Nephron (organoid): ENCODE data around the gene ZC3H7A.
"Not testable (repeated sequence)": the region's sequence is repeated elsewhere in the genome, so short reads cannot be mapped to it uniquely, and the experiment has no call there.

ENCODE experiments used
- H3K27ac Mint-ChIP-seq, 3 experiments: 2 replicates each; pipeline ENCODE4 v1.8.0; 2020; ENCODE audit warnings: mixed read lengths in 3 of 3, mild to moderate bottlenecking in 2 of 3, moderate library complexity in 1 of 3
- H3K27me3 Mint-ChIP-seq: 2 replicates; pipeline ENCODE4 v1.8.0; 2021; ENCODE audit warnings: low read depth, mild to moderate bottlenecking, moderate library complexity, mixed read lengths
- H3K36me3 Mint-ChIP-seq: 2 replicates; pipeline ENCODE4 v1.8.0; 2020; ENCODE audit warnings: low read depth, mixed read lengths
- H3K4me1 Mint-ChIP-seq: 2 replicates; pipeline ENCODE4 v1.8.0; 2020; ENCODE audit warnings: mixed read lengths
- H3K4me3 Mint-ChIP-seq, 3 experiments: 2 replicates each; pipeline ENCODE4 v1.8.0; 2020; ENCODE audit warnings: mild to moderate bottlenecking in 3 of 3, mixed read lengths in 3 of 3, moderate library complexity in 2 of 3
- H3K9me3 Mint-ChIP-seq: 2 replicates; pipeline ENCODE4 v1.8.0; 2020; ENCODE audit warnings: mixed read lengths
- TF ChIP-seq, protein P1 (sequence below), 3 experiments: fragments of 200-600 bp; sonication (generic); IDR thresholded peaks; one replicate each; pipeline ENCODE4 v1.5.0; 2021; ENCODE audit warnings: antibody characterized with exemption in 3 of 3; ENCODE audit not compliant: unreplicated experiment in 3 of 3

Gene ZC3H7A

GRCh38 chr16:11836650-11837244 lies 39.7 kb upstream of the ZC3H7A start:
- Mint-ChIP-seq H3K36me3 (peaks cover 49% of the 10 kb centered on the region), H3K4me3 (no peak overlapping the region), H3K9me3 (no peaks in the 10 kb centered on the region), H3K4me1 (peaks cover 16% of the 10 kb centered on the region), H3K27me3 (no peaks in the 10 kb centered on the region), H3K27ac (peak overlapping the region in 2 of 3 experiments; percentile 32 to 47)
- TF ChIP-seq, protein P1, sequence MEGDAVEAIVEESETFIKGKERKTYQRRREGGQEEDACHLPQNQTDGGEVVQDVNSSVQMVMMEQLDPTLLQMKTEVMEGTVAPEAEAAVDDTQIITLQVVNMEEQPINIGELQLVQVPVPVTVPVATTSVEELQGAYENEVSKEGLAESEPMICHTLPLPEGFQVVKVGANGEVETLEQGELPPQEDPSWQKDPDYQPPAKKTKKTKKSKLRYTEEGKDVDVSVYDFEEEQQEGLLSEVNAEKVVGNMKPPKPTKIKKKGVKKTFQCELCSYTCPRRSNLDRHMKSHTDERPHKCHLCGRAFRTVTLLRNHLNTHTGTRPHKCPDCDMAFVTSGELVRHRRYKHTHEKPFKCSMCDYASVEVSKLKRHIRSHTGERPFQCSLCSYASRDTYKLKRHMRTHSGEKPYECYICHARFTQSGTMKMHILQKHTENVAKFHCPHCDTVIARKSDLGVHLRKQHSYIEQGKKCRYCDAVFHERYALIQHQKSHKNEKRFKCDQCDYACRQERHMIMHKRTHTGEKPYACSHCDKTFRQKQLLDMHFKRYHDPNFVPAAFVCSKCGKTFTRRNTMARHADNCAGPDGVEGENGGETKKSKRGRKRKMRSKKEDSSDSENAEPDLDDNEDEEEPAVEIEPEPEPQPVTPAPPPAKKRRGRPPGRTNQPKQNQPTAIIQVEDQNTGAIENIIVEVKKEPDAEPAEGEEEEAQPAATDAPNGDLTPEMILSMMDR (IDR thresholded peaks at IDR 0.05; ENCODE audit: unreplicated experiment in 3 of 3) = no peak

- H3K27me3 Mint-ChIP-seq = no peaks in the 10 kb centered on the region
- H3K4me1 Mint-ChIP-seq = peaks cover 16% of the 10 kb centered on the region
- H3K36me3 Mint-ChIP-seq = peaks cover 43% of the 10 kb centered on the region
- TF ChIP-seq, protein P1 (IDR thresholded peaks at IDR 0.05; ENCODE audit: unreplicated experiment in 3 of 3) = no peak
- H3K9me3 Mint-ChIP-seq = no peaks in the 10 kb centered on the region
- no peak overlapping the region for H3K4me3 Mint-ChIP-seq
- peak overlapping the region; percentile 32 to 47 (median 37) for H3K27ac Mint-ChIP-seq
Observed at GRCh38 chr16:11835891-11836649, 39.0 kb upstream of the ZC3H7A start.

GRCh38 chr16:11835309-11835708 lies 38.3 kb upstream of the ZC3H7A start:
- Mint-ChIP-seq H3K36me3 (peaks cover 36% of the 10 kb centered on the region), H3K4me3 (no peak overlapping the region), H3K27me3 (no peaks in the 10 kb centered on the region), H3K9me3 (no peaks in the 10 kb centered on the region), H3K27ac (no peak overlapping the region), H3K4me1 (peaks cover 16% of the 10 kb centered on the region)
- TF ChIP-seq, protein P1 (IDR thresholded peaks at IDR 0.05; ENCODE audit: unreplicated experiment in 3 of 3) = no peak

DNA sequence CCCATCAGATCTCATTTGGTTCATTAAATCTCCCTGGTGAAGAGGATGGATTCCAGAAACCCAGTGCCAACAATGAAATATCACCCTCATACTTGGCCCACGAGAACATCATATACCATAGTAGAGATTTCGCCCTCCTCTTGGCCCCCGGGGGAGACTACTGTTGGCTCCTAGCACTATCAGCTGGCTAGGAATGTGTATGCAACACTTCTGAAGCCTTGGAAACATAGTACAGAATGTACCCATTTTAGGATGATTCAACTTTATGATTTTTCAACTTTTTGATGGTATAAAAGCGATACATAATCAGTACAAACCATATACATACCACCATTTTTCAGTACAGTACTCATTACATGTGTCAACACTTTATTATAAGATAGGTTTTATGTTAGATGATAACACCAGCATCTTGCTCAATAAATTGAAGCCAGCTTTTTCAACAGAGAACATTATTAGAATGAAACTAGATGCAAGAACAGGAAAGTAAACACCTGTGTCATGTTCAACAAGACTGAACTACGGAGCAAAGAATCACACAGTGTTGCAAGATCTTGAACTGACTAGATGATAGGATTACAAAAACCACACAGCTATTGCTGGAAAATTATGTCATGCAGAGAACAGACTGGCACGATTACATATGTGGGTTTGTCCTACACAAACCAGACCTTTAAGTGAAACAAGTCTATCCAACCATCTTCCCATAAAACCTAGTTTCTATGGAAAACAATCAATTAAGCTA lies 37.1 kb upstream of the ZC3H7A start:
- TF ChIP-seq, protein P1 (IDR thresholded peaks at IDR 0.05; ENCODE audit: unreplicated experiment in 3 of 3) = no peak
- Mint-ChIP-seq H3K27ac (peak overlapping the region in 1 of 3 experiments; percentile 54), H3K9me3 (no peaks in the 10 kb centered on the region), H3K4me1 (peaks cover 16% of the 10 kb centered on the region), H3K36me3 (peaks cover 25% of the 10 kb centered on the region), H3K27me3 (no peaks in the 10 kb centered on the region), H3K4me3 (no peak overlapping the region)

DNA sequence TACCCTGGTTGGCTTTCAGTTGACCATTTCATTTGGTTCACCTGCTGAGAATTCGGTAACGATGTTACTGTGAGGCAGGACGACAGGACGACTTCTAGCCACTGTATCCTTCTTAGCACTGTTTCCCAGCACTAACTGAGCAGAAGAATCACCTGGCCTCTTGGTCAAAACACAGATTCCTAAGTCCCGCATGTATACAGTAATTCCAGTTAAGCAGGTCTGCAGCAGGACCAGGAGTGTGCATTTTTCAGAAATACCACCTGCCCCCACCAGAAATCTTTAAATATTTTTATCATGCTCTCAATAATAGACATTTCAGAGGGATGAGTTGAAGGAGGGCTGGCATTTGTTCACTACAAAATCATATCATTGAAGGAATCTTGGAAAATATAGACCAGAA lies 31.6 kb upstream of the ZC3H7A start:
- TF ChIP-seq, protein P1 (IDR thresholded peaks at IDR 0.05; ENCODE audit: unreplicated experiment in 3 of 3) = no peak
- Mint-ChIP-seq H3K9me3 (no peaks in the 10 kb centered on the region), H3K36me3 (no peaks in the 10 kb centered on the region), H3K4me1 (no peaks in the 10 kb centered on the region), H3K27me3 (no peaks in the 10 kb centered on the region), H3K27ac (no peak overlapping the region), H3K4me3 (no peak overlapping the region)

GRCh38 chr16:11825520-11826165 lies 28.6 kb upstream of the ZC3H7A start:
- not testable (repeated sequence) for H3K4me1 Mint-ChIP-seq, H3K4me3 Mint-ChIP-seq, H3K27ac Mint-ChIP-seq, H3K9me3 Mint-ChIP-seq, H3K36me3 Mint-ChIP-seq, H3K27me3 Mint-ChIP-seq
